Lower lobe of right lung (tissue), 2 donors: ENCODE data around the gene ACOT12. TPM values are rescaled to one million over a fixed set of nuclear protein-coding genes. Genes with fewer than 3 reads are reported as not detected.

ENCODE experiments used
- ATAC-seq, 2 donors: fragments of 200-7000 bp; cut with Tn5 transposase; one replicate each; pipeline ENCODE4 v1.9.1; 2020 to 2022; ENCODE audit warnings: mild to moderate bottlenecking in 2 of 2, moderate library complexity in 2 of 2
- DNase-seq: peaks from one replicate; pipeline ENCODE4 v3.0.0-alpha.2; 2020
- H3K27ac ChIP-seq: fragments of 200-600 bp; one replicate; pipeline ENCODE4 v1.8.0; 2022
- H3K27me3 ChIP-seq: fragments of 200-600 bp; one replicate; pipeline ENCODE4 v1.8.0; 2022; ENCODE audit warnings: low read depth
- H3K36me3 ChIP-seq: fragments of 200-600 bp; one replicate; pipeline ENCODE4 v1.8.0; 2022; ENCODE audit warnings: mild to moderate bottlenecking
- H3K4me1 ChIP-seq: fragments of 200-600 bp; one replicate; pipeline ENCODE4 v1.8.0; 2022
- H3K4me3 ChIP-seq: fragments of 200-600 bp; one replicate; pipeline ENCODE4 v1.8.0; 2022; ENCODE audit warnings: mild to moderate bottlenecking
- H3K9me3 ChIP-seq: fragments of 200-600 bp; one replicate; pipeline ENCODE4 v1.8.0; 2022
- intact Hi-C: fragments of 100-400 bp; cut with DNase I; formaldehyde crosslinking; loops from one replicate; pipeline ENCODE4 v1.11.0; 2022
- total RNA-seq: library from RNA; stranded (reverse); fragmentation: NEBNext Ultra II Directional; extraction: Animal tissue kit (Norgen Biotek cat#: 25700); gene quantifications from one replicate; pipeline ENCODE4 v1.2.1, GENCODE V29; 2021
- TF ChIP-seq, protein P1 (sequence below): fragments of 200-600 bp; IDR thresholded peaks from one replicate; pipeline ENCODE4 v1.8.0; 2022; ENCODE audit warnings: antibody characterized with exemption, mild to moderate bottlenecking
- donor health status: DM: no; HTN: yes; CAD: no; lungs with severe emphysema.

ACOT12 gene
- total RNA-seq, 1 donor from 2014 or later: not detected

DNA sequence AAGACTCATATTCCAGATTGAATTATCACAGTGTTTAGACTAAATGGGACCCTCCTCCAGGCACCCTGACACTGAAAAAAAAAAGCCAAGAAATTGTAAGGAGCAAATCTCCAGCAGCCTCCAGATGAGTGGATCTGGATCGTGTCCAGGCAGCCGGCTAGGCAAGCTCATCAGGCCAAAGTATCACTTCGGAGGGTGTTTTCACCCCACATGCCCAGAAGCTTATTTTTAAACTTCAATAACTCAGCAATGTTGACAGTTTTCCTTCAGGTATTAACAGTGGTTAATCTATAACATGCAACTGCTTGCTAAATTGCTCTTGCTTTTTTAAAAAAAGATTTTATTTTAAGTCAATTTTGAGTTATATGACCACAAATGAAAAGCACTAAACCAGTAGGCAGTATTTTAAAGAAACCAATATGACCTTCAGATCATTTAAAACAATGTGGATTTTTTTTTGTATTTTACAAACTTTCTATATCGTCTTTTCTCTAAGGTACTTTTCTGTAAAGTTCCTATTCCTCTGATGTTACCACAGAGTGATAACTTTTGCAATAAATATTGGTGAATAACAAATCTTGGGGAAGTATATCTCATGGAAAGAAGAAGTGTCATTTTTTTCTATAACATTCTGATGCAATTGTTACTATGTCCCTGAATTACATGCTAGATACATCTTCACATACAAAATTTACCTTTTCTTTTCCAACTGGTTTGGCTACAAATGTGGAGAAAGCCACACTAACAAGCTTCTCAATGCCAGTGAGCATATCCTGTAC is 30.7 kb downstream of the ACOT12 start:
- Histone ChIP-seq H3K27me3 (no peaks in the 10 kb centered on the region), H3K9me3 (no peaks in the 10 kb centered on the region), H3K4me3 (no peak overlapping the region), H3K27ac (no peak overlapping the region), H3K36me3 (no peaks in the 10 kb centered on the region), H3K4me1 (no peaks in the 10 kb centered on the region)
- no peak for DNase-seq
- no peak for ATAC-seq
- intact Hi-C loops: no loop called here
- TF ChIP-seq, protein P1, sequence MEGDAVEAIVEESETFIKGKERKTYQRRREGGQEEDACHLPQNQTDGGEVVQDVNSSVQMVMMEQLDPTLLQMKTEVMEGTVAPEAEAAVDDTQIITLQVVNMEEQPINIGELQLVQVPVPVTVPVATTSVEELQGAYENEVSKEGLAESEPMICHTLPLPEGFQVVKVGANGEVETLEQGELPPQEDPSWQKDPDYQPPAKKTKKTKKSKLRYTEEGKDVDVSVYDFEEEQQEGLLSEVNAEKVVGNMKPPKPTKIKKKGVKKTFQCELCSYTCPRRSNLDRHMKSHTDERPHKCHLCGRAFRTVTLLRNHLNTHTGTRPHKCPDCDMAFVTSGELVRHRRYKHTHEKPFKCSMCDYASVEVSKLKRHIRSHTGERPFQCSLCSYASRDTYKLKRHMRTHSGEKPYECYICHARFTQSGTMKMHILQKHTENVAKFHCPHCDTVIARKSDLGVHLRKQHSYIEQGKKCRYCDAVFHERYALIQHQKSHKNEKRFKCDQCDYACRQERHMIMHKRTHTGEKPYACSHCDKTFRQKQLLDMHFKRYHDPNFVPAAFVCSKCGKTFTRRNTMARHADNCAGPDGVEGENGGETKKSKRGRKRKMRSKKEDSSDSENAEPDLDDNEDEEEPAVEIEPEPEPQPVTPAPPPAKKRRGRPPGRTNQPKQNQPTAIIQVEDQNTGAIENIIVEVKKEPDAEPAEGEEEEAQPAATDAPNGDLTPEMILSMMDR: no peak

DNA sequence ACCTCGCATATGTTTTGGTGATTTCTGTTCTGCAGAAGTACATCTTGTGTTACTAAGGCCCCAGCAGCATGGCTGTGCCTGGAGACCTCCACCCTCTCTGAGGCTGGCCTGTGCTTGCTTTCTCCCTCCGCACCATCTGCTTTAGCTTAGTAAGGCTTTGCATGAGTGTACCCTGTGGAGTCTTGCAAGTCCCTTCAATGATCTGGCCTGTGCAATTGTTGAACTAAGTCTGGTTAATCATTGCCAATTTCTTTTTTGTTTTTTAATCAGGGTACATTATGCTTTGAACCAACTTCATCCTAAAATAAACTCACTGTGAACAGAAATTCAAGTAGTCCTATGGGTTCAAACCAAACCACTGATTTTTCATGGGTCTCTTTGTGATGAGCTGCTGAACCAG is 32.3 kb downstream of the ACOT12 start:
- TF ChIP-seq, protein P1: no peak
- ATAC-seq (no peak), DNase-seq (no peak)
- no peak overlapping the region for H3K4me3 ChIP-seq
- no peak overlapping the region for H3K27ac ChIP-seq
- intact Hi-C loops: no loop called here
- H3K36me3 ChIP-seq: no peaks in the 10 kb centered on the region
- H3K27me3 ChIP-seq: no peaks in the 10 kb centered on the region
- no peaks in the 10 kb centered on the region for H3K9me3 ChIP-seq
- H3K4me1 ChIP-seq: no peaks in the 10 kb centered on the region

GRCh38 chr5:81360640-81361039 is 33.3 kb downstream of the ACOT12 start:
- intact Hi-C loops: no loop called here
- no peak overlapping the region for H3K4me3 ChIP-seq
- no peaks in the 10 kb centered on the region for H3K4me1 ChIP-seq
- ATAC-seq: no peak
- no peak for DNase-seq
- no peaks in the 10 kb centered on the region for H3K36me3 ChIP-seq
- H3K27ac ChIP-seq: no peak overlapping the region
- no peaks in the 10 kb centered on the region for H3K9me3 ChIP-seq
- H3K27me3 ChIP-seq: no peaks in the 10 kb centered on the region
- TF ChIP-seq, protein P1: no peak

GRCh38 chr5:81359881-81360280 is 34.1 kb downstream of the ACOT12 start:
- Histone ChIP-seq H3K27me3 (no peaks in the 10 kb centered on the region), H3K4me3 (no peak overlapping the region), H3K27ac (no peak overlapping the region), H3K9me3 (no peaks in the 10 kb centered on the region), H3K36me3 (no peaks in the 10 kb centered on the region), H3K4me1 (no peaks in the 10 kb centered on the region)
- ATAC-seq (no peak), DNase-seq (no peak)
- intact Hi-C loops: no loop called here
- TF ChIP-seq, protein P1: no peak

DNA sequence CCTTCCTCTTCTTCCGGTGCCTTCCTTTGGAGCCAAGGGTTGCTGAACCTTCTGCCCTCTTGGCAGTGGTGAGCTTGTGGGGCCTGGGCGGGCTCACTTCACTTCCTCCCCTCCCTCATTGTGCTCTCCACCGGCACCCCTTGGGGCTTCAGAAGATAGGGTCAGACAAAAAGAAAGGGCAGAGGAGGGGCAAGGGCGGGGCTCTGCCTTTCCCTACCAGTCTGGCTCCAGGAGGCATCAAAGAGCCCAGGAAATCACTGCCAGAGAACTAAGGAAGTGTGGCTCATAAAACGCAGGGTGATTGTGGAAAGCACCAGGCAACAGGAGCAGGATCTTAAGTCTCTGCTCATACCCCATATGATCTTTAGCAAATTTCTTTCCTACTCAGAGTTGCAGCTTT is 34.8 kb downstream of the ACOT12 start:
- intact Hi-C loops: no loop called here
- no peaks in the 10 kb centered on the region for H3K36me3 ChIP-seq
- H3K4me3 ChIP-seq: no peak overlapping the region
- DNase-seq (no peak), ATAC-seq (no peak)
- TF ChIP-seq, protein P1: no peak
- H3K9me3 ChIP-seq: no peaks in the 10 kb centered on the region
- H3K4me1 ChIP-seq: no peaks in the 10 kb centered on the region
- no peaks in the 10 kb centered on the region for H3K27me3 ChIP-seq
- H3K27ac ChIP-seq: no peak overlapping the region
